Hematopoietic multipotent progenitor cell treated with erythropoietin and hydrocortisone succinate and interleukin-3 and kit ligand, for 15 days (in vitro differentiated cells): ENCODE results near the gene COX6A2.
"Not testable (repeated sequence)": the region's sequence is repeated elsewhere in the genome, so short reads cannot be mapped to it uniquely, and the experiment has no call there.

Experiments used
- DNase-seq: peaks from one replicate; pipeline ENCODE4 v3.0.0-alpha.2; 2015; ENCODE audit warnings: low spot score

COX6A2 gene

GRCh38 chr16:31438414-31438813 is 10.3 kb upstream of the COX6A2 start:
- DNase-seq = no peak

- DNase-seq = no peak
Measured at GRCh38 chr16:31436221-31437045, 8.3 kb upstream of the COX6A2 start.

GRCh38 chr16:31435341-31436220 is 7.4 kb upstream of the COX6A2 start:
- no peak for DNase-seq

- no peak for DNase-seq
Measured at GRCh38 chr16:31430380-31431052, 2.4 kb upstream of the COX6A2 start.

GRCh38 chr16:31429796-31430195 is 1.6 kb upstream of the COX6A2 start:
- no peak for DNase-seq

GRCh38 chr16:31429314-31429713 is 1.2 kb upstream of the COX6A2 start:
- no peak for DNase-seq

GRCh38 chr16:31428638-31429247 is 583 bp upstream of the COX6A2 start:
- DNase-seq = no peak

GRCh38 chr16:31427441-31428278 is 500 bp downstream of the COX6A2 start:
- DNase-seq = peak; percentile 11

- DNase-seq = no peak
Measured at GRCh38 chr16:31423801-31424200, 4.4 kb downstream of the COX6A2 start.

GRCh38 chr16:31423241-31423640 is 4.9 kb downstream of the COX6A2 start:
- DNase-seq = no peak

GRCh38 chr16:31421587-31421986 is 6.6 kb downstream of the COX6A2 start:
- DNase-seq = no peak

GRCh38 chr16:31420037-31420436 is 8.1 kb downstream of the COX6A2 start:
- DNase-seq = no peak

- no peak for DNase-seq
Measured at GRCh38 chr16:31417916-31418315, 10.2 kb downstream of the COX6A2 start.

- not testable (repeated sequence) for DNase-seq
Measured at GRCh38 chr16:31417036-31417435, 11.1 kb downstream of the COX6A2 start.

GRCh38 chr16:31416371-31416770 is 11.8 kb downstream of the COX6A2 start:
- no peak for DNase-seq

- DNase-seq = no peak
Measured at GRCh38 chr16:31414706-31415105, 13.5 kb downstream of the COX6A2 start.

- no peak for DNase-seq
Measured at GRCh38 chr16:31413943-31414342, 14.2 kb downstream of the COX6A2 start.

- DNase-seq = no peak
Measured at GRCh38 chr16:31413381-31413780, 14.8 kb downstream of the COX6A2 start.

GRCh38 chr16:31412750-31413149 is 15.4 kb downstream of the COX6A2 start:
- no peak for DNase-seq

- DNase-seq = no peak
Measured at GRCh38 chr16:31411024-31411844, 16.9 kb downstream of the COX6A2 start.
